ENCODE data around the gene FASLG.

FASLG gene

DNA sequence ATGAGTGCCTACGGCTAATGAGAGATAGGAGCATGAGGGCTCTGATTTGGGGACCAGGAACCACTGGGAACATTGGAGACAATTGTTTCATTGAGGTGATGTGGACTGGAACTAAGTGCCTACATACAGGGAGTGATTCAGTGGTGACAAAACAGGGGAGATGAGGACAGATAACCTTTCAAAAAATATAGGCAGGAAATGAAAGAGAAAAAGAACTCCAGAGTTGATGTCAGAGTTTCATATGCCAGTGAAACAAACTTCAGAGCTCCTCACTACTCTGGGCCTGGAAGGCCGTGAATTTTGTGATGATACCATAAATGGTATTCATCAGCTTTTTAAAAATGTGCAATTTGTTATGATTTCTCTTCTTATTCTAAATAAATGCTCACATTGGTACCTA lies 39.3 kb downstream of the FASLG start:
- no peaks in the 10 kb centered on the region for H3K27me3 ChIP-seq (ENCODE audit: control insufficient read depth, insufficient read depth, low read length)
- H3K4me3 ChIP-seq (ENCODE audit: low read length): no peak overlapping the region
- no peak overlapping the region for H3K9ac ChIP-seq (ENCODE audit: low read length)
- peaks cover 3% of the 10 kb centered on the region for H3K4me1 ChIP-seq (ENCODE audit: control insufficient read depth, insufficient read depth, low read length)
- H3K36me3 ChIP-seq (ENCODE audit: control insufficient read depth, insufficient read depth, low read length): no peaks in the 10 kb centered on the region
- H3K27ac ChIP-seq (ENCODE audit: low read depth, low read length): no peak overlapping the region

DNA sequence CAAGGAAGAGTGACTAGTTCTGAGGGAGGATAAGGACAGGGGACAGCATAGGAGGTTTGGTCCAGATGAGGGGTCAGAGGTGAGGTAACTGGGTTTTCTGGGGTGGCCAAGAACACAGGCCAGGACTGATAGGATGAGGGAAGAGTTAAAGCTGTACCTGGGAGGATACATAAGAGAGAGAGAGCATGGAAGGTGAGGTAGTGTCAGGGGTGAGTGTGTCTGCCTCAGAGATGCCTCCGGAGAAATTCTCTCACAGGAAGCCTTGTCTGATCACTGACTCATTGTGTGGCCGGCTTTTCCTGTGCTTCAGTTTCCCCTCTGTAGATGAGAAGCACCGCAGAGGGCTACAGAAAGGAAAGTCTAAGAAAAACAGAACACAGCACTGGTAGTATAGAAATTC lies 40.2 kb downstream of the FASLG start:
- no peak overlapping the region for H3K9ac ChIP-seq (ENCODE audit: low read length)
- no peaks in the 10 kb centered on the region for H3K27me3 ChIP-seq (ENCODE audit: control insufficient read depth, insufficient read depth, low read length)
- peaks cover 3% of the 10 kb centered on the region for H3K4me1 ChIP-seq (ENCODE audit: control insufficient read depth, insufficient read depth, low read length)
- no peak overlapping the region for H3K27ac ChIP-seq (ENCODE audit: low read depth, low read length)
- no peak overlapping the region for H3K4me3 ChIP-seq (ENCODE audit: low read length)
- no peaks in the 10 kb centered on the region for H3K36me3 ChIP-seq (ENCODE audit: control insufficient read depth, insufficient read depth, low read length)

DNA sequence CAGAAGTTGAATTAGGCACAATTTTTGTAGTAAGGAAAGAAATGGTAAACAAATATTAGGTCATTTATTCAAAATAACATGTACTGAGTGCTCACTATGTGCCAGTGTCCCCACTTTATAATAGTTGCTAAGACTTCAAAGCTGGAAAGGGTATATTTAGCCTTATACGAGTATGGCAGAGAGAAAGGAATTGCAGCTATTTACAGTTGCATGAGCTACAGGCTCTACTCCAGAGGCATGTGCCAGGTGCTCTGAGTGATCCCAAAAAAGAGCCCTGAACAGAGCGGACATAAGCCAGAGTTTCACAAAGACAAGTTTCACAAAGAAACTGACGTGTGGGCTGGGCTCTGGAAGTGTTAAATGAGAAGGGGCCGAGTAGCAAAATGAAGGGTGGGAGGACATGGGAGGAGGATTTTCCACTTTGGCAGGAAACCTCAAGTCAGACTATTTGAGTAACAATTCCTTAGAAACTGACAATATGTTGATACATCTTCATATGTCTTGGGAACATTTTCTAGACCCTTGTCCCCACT lies 40.9 kb downstream of the FASLG start:
- Histone ChIP-seq H3K27me3 (ENCODE audit: control insufficient read depth, insufficient read depth, low read length) (no peaks in the 10 kb centered on the region), H3K9ac (ENCODE audit: low read length) (no peak overlapping the region), H3K4me3 (ENCODE audit: low read length) (no peak overlapping the region), H3K27ac (ENCODE audit: low read depth, low read length) (no peak overlapping the region), H3K4me1 (ENCODE audit: control insufficient read depth, insufficient read depth, low read length) (peaks cover 3% of the 10 kb centered on the region), H3K36me3 (ENCODE audit: control insufficient read depth, insufficient read depth, low read length) (no peaks in the 10 kb centered on the region)

DNA sequence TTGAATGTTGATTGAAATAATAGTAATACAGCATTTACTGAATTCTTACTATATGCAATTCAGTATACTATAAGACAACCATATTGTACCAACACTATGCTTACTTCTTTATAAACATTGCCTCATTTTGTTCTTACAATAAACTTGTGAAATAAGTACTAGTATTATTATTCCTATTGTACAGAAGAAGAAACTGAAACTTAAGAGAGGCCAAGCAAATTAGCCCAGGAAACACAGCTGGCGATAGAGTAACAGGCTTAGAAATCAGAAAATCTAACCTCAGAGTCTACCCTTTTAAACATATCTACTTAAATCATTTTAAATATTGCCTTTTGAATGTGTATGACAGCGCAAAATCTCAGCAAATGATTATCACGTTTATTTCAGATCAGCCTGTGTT lies 41.7 kb downstream of the FASLG start:
- Histone ChIP-seq H3K9ac (ENCODE audit: low read length) (no peak overlapping the region), H3K36me3 (ENCODE audit: control insufficient read depth, insufficient read depth, low read length) (no peaks in the 10 kb centered on the region), H3K4me3 (ENCODE audit: low read length) (no peak overlapping the region), H3K27ac (ENCODE audit: low read depth, low read length) (no peak overlapping the region), H3K4me1 (ENCODE audit: control insufficient read depth, insufficient read depth, low read length) (peaks cover 3% of the 10 kb centered on the region), H3K27me3 (ENCODE audit: control insufficient read depth, insufficient read depth, low read length) (no peaks in the 10 kb centered on the region)

DNA sequence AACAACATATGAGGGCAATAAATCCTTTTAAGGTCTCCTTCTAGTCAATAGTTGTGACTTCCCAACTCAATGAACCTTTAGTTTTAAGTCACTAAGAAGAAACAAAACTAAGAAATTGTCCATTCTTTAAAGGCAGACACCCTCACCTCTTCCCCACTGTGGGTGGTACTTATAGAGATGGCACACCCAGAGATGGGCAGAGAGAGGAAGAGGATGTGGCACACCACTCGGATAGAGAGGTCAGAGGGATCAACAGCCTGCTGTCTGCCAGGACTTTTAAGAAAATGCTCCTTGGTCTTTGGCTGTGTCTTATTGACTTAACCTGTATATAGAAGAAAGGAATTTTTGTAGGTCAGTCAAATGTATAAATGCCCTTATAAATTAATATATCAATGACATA lies 45.1 kb downstream of the FASLG start:
- no peaks in the 10 kb centered on the region for H3K36me3 ChIP-seq (ENCODE audit: control insufficient read depth, insufficient read depth, low read length)
- H3K27me3 ChIP-seq (ENCODE audit: control insufficient read depth, insufficient read depth, low read length): no peaks in the 10 kb centered on the region
- H3K4me3 ChIP-seq (ENCODE audit: low read length): no peak overlapping the region
- H3K9ac ChIP-seq (ENCODE audit: low read length): no peak overlapping the region
- peaks cover 3% of the 10 kb centered on the region for H3K4me1 ChIP-seq (ENCODE audit: control insufficient read depth, insufficient read depth, low read length)
- no peak overlapping the region for H3K27ac ChIP-seq (ENCODE audit: low read depth, low read length)

DNA sequence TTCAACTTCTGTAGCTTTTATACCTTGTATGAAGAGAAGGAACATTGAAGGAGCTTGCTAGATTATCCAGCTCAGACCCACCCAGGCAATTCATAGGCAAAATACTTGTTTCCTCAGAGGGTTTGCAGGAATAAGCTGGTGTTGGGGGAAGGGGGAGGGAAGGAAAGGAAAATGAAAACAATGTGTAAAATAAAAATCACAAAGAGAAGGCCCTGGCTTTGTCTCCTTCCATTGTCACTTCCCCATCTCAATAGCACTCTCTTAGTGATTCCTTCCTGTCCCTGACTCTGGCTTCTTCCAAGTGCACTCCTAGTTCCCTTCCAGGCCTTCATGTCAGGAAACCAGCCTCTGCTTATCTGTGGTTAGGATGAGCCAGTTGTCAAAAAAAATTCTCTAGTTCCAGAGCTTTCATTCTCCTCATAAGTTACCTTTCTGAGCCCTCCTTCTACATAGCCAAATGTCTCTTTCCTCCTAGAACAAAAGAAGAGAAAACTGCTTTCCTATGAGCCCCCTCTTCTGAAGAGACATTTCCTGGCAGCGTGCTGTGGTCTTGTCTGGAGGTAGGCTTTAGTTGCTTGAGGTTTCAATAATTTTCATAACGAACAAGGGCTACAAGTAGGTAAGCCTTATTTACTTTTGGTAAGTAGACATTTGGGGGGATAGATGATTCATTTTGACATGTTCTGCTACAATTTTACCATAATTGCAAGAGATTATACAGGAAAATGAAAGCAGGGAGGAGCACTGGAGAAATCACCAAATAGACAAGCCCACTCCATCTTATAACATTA lies 45.7 kb downstream of the FASLG start:
- Histone ChIP-seq H3K9ac (ENCODE audit: low read length) (no peak overlapping the region), H3K4me1 (ENCODE audit: control insufficient read depth, insufficient read depth, low read length) (peaks cover 3% of the 10 kb centered on the region), H3K4me3 (ENCODE audit: low read length) (no peak overlapping the region), H3K27ac (ENCODE audit: low read depth, low read length) (no peak overlapping the region), H3K36me3 (ENCODE audit: control insufficient read depth, insufficient read depth, low read length) (no peaks in the 10 kb centered on the region), H3K27me3 (ENCODE audit: control insufficient read depth, insufficient read depth, low read length) (no peaks in the 10 kb centered on the region)

DNA sequence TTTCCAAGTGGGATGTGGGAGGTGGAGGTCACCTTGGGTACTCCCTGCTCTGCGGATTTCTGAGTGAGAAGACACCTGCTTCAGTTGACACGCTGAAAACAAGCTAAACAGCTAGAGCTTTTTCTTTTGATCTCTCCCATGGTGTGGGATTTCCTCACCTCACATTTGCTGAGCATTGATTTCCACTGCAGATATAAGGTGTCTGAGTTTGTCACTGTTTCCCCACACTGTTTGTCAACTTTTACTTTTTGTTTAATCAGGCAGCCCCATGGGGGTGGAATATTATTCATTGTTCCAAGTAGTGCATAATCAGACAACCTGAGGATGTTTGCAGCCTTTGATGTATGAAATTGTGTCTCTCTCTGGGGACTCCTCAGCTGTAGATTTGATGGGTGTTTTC lies 49.5 kb downstream of the FASLG start:
- no peaks in the 10 kb centered on the region for H3K27me3 ChIP-seq (ENCODE audit: control insufficient read depth, insufficient read depth, low read length)
- no peaks in the 10 kb centered on the region for H3K4me1 ChIP-seq (ENCODE audit: control insufficient read depth, insufficient read depth, low read length)
- no peak overlapping the region for H3K9ac ChIP-seq (ENCODE audit: low read length)
- no peak overlapping the region for H3K27ac ChIP-seq (ENCODE audit: low read depth, low read length)
- H3K4me3 ChIP-seq (ENCODE audit: low read length): no peak overlapping the region
- no peaks in the 10 kb centered on the region for H3K36me3 ChIP-seq (ENCODE audit: control insufficient read depth, insufficient read depth, low read length)

DNA sequence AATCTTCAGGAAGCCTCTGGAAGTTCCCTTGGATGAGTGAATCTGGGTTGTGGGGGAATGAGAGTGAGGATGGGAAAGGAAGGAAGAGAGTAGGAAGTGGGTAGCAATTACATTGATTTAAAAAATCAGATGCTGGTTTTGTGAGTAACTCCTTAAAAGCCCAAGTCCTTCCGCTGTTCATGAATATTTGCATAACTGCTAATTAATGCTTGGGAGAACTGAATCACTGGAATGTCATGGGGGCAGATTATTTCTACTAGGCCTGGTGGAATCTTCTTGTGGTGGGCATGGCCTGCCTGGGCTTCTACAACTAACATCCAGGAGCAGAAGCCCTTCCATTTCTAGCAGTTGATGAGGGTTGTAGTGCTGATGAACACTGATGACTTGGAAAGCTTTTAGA lies 52.7 kb downstream of the FASLG start:
- Histone ChIP-seq H3K4me3 (ENCODE audit: low read length) (no peak overlapping the region), H3K27me3 (ENCODE audit: control insufficient read depth, insufficient read depth, low read length) (no peaks in the 10 kb centered on the region), H3K27ac (ENCODE audit: low read depth, low read length) (no peak overlapping the region), H3K36me3 (ENCODE audit: control insufficient read depth, insufficient read depth, low read length) (no peaks in the 10 kb centered on the region), H3K4me1 (ENCODE audit: control insufficient read depth, insufficient read depth, low read length) (no peaks in the 10 kb centered on the region), H3K9ac (ENCODE audit: low read length) (no peak overlapping the region)

DNA sequence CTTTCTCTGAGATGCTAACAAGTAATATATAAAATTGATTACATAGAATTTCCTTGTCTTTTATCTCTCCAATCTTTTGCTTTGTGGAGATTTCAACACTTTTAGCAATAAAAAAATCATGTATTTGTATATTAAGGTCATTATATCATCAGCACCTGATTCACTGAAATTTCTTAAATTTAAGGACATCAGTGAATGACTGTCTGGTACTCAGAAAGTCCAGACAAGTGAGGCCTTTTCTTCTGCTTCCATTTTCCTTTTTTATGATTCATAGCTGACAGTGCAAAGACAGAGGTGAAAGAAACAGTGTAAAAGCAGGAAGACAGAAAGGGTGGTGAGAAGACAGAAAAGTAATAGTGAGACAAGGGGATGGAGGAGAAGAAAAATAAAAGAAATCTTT lies 54.6 kb downstream of the FASLG start:
- Histone ChIP-seq H3K27ac (ENCODE audit: low read depth, low read length) (no peak overlapping the region), H3K9ac (ENCODE audit: low read length) (no peak overlapping the region), H3K36me3 (ENCODE audit: control insufficient read depth, insufficient read depth, low read length) (no peaks in the 10 kb centered on the region), H3K4me3 (ENCODE audit: low read length) (no peak overlapping the region), H3K27me3 (ENCODE audit: control insufficient read depth, insufficient read depth, low read length) (no peaks in the 10 kb centered on the region), H3K4me1 (ENCODE audit: control insufficient read depth, insufficient read depth, low read length) (no peaks in the 10 kb centered on the region)
